Body of pancreas (tissue), 4 donors: Measurements from ENCODE around the gene SH3PXD2A. TPM values are rescaled to one million over a fixed set of nuclear protein-coding genes. Genes with fewer than 3 reads are reported as not detected.

Source experiments
- ATAC-seq: fragments of 150-250 bp; one replicate; pipeline ENCODE4 v1.9.1; 2016
- DNase-seq, 4 donors: peaks; one replicate each; pipeline ENCODE4 v3.0.0-alpha.2; 2019
- H3K27ac ChIP-seq, 4 donors: fragments of 200-600 bp; sonication (generic); 1 replicate in 3 of 4; 2 replicates in 1 of 4; pipeline versions ENCODE4 v1.5.1 to v1.6.1; 2016 to 2019; ENCODE audit warnings: mild to moderate bottlenecking in 1 of 4, mixed read lengths in 1 of 4, moderate library complexity in 1 of 4
- H3K27me3 ChIP-seq, 2 donors: fragments of 200-600 bp; sonication (generic); one replicate each; pipeline ENCODE4 v1.6.0; 2016; ENCODE audit warnings: mild to moderate bottlenecking in 1 of 2
- H3K36me3 ChIP-seq, 2 donors: fragments of 200-600 bp; sonication (generic); replicated peaks in 1 of 2; 2 replicates each; pipeline ENCODE4 v1.5.1; 2016; ENCODE audit warnings: low read depth in 2 of 2; ENCODE audit not compliant: insufficient read depth in 1 of 2
- H3K4me1 ChIP-seq: fragments of 200-600 bp; sonication (generic); one replicate; pipeline ENCODE4 v1.6.0; 2016
- H3K4me3 ChIP-seq, 2 donors: fragments of 200-600 bp; sonication (generic); 1 replicate in 1 of 2; 2 replicates in 1 of 2; pipeline ENCODE4 v1.5.1; 2016 to 2019
- H3K9me3 ChIP-seq, 3 donors: fragments of 200-600 bp; sonication (generic); 1 replicate in 2 of 3; 2 replicates in 1 of 3; pipeline ENCODE4 v1.5.1; 2016
- POLR2A ChIP-seq, 3 donors: fragments of 450-650 bp; IDR thresholded peaks; one replicate each; pipeline ENCODE4 v1.6.1; 2016; ENCODE audit warnings: antibody characterized with exemption in 3 of 3, mild to moderate bottlenecking in 2 of 3
- WGBS, 2 donors: methylation state at CpG; one replicate each; pipeline ENCODE4 v1.1.5; 2017; 5-methylcytosine and 5-hydroxymethylcytosine counted together
- intact Hi-C: fragments of 100-400 bp; cut with DNase I; formaldehyde crosslinking; loops from one replicate; pipeline ENCODE4 v1.15.1; 2023
- total RNA-seq, 2 donors: library from RNA; depleted of rRNA; stranded (reverse); fragments of >200 nt; gene quantifications; one replicate each; pipeline ENCODE4 v1.1.0, GENCODE V29; 2016
- TF ChIP-seq, protein P1 (sequence below), 7 experiments: fragments of 450-650 bp in 4 of 7; fragments of 200-600 bp in 3 of 7; sonication (generic) in 3 of 7; IDR thresholded peaks; one replicate each; pipeline ENCODE4 v1.5.1; 2016 to 2019; ENCODE audit warnings: antibody characterized with exemption in 7 of 7

Gene SH3PXD2A
- total RNA-seq, 2 donors from 2014 or later, result 7.3 to 9.9 TPM

DNA sequence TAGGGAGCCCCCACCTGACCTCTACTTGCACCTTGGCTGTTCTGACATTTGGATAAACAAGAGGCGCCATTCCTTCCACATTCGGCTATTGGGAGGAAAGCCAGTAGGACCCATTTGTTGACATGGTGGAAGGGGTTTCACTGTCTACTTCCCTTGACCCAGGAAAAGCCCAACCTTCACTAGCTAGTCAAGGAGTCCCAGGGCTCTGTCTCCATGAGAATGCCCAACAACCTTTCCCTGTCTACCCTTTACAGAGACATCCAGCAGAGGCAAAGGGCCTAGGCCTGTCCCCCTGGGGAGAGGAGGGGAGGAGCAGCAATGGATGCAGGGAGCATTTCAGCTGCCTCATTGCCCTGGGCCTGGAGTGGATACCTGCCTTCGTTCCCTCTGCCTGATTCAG is 225.8 kb downstream of the SH3PXD2A start:
- H3K9me3 ChIP-seq, result no peaks in the 10 kb centered on the region
- intact Hi-C loops, result no loop called here
- no peaks in the 10 kb centered on the region for H3K27me3 ChIP-seq
- TF ChIP-seq, protein P1, sequence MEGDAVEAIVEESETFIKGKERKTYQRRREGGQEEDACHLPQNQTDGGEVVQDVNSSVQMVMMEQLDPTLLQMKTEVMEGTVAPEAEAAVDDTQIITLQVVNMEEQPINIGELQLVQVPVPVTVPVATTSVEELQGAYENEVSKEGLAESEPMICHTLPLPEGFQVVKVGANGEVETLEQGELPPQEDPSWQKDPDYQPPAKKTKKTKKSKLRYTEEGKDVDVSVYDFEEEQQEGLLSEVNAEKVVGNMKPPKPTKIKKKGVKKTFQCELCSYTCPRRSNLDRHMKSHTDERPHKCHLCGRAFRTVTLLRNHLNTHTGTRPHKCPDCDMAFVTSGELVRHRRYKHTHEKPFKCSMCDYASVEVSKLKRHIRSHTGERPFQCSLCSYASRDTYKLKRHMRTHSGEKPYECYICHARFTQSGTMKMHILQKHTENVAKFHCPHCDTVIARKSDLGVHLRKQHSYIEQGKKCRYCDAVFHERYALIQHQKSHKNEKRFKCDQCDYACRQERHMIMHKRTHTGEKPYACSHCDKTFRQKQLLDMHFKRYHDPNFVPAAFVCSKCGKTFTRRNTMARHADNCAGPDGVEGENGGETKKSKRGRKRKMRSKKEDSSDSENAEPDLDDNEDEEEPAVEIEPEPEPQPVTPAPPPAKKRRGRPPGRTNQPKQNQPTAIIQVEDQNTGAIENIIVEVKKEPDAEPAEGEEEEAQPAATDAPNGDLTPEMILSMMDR (IDR thresholded peaks at IDR 0.05), result no peak
- TF ChIP-seq POLR2A (IDR thresholded peaks at IDR 0.05), result no peak
- 56 to 59% methylated on average over 2 to 3 of the region's 3 CpGs for WGBS, 2 donors
- ATAC-seq, result no peak
- H3K4me3 ChIP-seq, result no peak overlapping the region
- no peaks in the 10 kb centered on the region for H3K4me1 ChIP-seq
- H3K27ac ChIP-seq, result no peak overlapping the region
- no peaks in the 10 kb centered on the region for H3K36me3 ChIP-seq
- DNase-seq, result no peak

DNA sequence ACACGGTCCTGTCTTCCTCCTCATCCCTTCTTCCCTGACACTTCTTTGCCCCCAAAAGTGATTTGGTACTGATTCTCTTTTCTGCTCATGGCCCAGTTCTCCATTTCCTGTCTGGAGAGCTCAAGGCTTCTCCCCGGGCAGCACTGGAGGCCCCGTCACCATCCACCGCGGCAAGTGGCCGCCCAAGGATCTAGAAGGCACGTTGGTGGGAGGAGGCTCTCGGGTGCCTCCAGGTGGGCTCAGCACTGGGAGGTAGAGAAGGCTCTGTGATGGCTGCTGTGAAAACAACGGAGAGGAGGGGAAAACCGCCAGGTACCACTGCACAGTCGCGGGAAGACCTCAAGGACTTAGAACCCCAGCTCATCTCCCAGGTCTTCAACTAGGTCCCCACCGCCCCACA is 227.5 kb downstream of the SH3PXD2A start:
- H3K27me3 ChIP-seq, result no peaks in the 10 kb centered on the region
- H3K27ac ChIP-seq, result no peak overlapping the region
- no peaks in the 10 kb centered on the region for H3K9me3 ChIP-seq
- WGBS, 2 donors, result 89 to 92% methylated on average over 13 of the region's 13 CpGs
- no peaks in the 10 kb centered on the region for H3K4me1 ChIP-seq
- DNase-seq, result no peak
- no peaks in the 10 kb centered on the region for H3K36me3 ChIP-seq
- intact Hi-C loops, result no loop called here
- TF ChIP-seq, protein P1 (IDR thresholded peaks at IDR 0.05), result no peak
- TF ChIP-seq POLR2A (IDR thresholded peaks at IDR 0.05), result no peak
- H3K4me3 ChIP-seq, result no peak overlapping the region
- no peak for ATAC-seq

DNA sequence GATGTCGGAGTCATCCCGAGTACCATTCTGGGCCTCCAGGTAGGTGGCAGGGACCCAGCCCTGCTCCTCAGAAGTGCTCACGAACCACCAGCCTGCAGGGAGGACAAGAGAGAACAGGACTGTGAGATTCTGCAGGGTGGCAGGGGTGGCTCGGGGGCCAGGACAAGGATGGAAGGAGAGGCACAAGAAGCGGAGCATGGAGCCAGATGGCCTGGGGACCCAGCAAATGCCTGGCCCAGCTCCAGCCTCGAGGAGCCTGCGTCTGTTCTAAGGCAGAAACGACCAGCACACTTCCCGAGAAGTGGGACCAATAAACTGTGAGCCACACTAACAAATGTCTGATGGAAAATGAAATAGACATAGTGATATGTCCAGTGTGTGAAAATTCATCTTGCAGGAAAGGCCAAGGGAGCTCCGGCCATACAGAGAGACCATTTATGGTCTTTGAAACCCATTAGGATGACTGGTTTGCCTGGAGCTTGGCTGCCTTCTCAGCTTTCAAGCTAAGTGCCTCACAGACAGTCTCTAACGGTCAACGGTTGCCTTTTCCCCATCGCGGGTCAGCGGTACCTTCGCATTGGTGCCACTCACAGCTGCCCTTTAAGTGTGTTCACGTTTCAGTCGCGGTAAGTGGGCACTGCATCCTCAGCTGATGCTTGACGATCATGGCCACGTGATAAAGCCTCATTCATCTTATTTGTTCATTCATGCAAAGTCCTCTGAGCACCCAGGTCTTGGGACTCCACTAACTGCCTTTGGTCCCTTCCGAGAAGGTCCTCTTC is 228.1 kb downstream of the SH3PXD2A start:
- DNase-seq, result no peak
- H3K4me3 ChIP-seq, result no peak overlapping the region
- 78 to 87% methylated on average over 22 of the region's 22 CpGs for WGBS, 2 donors
- no peak for TF ChIP-seq POLR2A (IDR thresholded peaks at IDR 0.05)
- TF ChIP-seq, protein P1 (IDR thresholded peaks at IDR 0.05), result no peak
- H3K36me3 ChIP-seq, result no peaks in the 10 kb centered on the region
- H3K4me1 ChIP-seq, result no peaks in the 10 kb centered on the region
- no peak for ATAC-seq
- H3K9me3 ChIP-seq, result no peaks in the 10 kb centered on the region
- H3K27ac ChIP-seq, result no peak overlapping the region
- no peaks in the 10 kb centered on the region for H3K27me3 ChIP-seq
- intact Hi-C loops, result no loop called here

DNA sequence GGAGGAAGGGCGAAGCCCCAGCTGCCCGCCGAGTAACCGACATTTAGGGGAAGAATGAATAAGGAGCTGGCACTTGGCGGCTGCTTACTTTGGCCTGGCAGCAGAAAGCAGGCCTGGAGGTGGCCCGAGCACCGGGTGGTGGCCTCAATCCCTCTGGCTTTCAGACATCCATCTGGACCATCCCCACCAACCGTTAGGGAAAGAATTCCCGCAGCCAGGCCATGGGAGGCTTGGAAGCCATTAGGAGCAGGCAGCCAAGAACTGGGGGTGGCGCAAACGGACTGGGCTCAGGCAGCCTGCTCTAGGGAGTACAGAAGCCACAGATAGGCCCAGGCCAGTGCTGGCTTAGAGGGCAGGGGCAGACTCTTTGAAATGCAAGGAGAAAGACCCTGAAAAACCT is 229.2 kb downstream of the SH3PXD2A start:
- Histone ChIP-seq H3K4me3 (no peak overlapping the region), H3K9me3 (no peaks in the 10 kb centered on the region), H3K4me1 (no peaks in the 10 kb centered on the region), H3K36me3 (no peaks in the 10 kb centered on the region), H3K27ac (no peak overlapping the region), H3K27me3 (no peaks in the 10 kb centered on the region)
- ATAC-seq, result no peak
- 82 to 91% methylated on average over 11 of the region's 11 CpGs for WGBS, 2 donors
- TF ChIP-seq, protein P1 (IDR thresholded peaks at IDR 0.05), result no peak
- intact Hi-C loops, result no loop called here
- DNase-seq, result no peak
